ENCODE results near the gene ADGRB3. TPM values are rescaled to one million over a fixed set of nuclear protein-coding genes. Genes with fewer than 3 reads are reported as not detected.

ADGRB3 gene
- polyA plus RNA-seq, 1 of the 3 experiments (the other 2 are of a cell fraction), result 0.12 TPM

- Histone ChIP-seq H3K9me2 (no peaks in the 10 kb centered on the region), H3K4me2 (no peak overlapping the region), H3K9ac (no peak overlapping the region), H3F3A (replicated peaks; ENCODE audit: insufficient read depth) (no peaks in the 10 kb centered on the region), H3K9me3 (no peaks in the 10 kb centered on the region), H3K4me1 (ENCODE audit: control insufficient read depth in 1 of 2, insufficient read depth in 2 of 2, low read depth in 1 of 2, low read length in 1 of 2) (no peaks in the 10 kb centered on the region), H4K20me1 (ENCODE audit: insufficient read depth) (no peaks in the 10 kb centered on the region), H3K27ac (ENCODE audit: low read depth in 2 of 2, low read length in 1 of 2) (no peak overlapping the region), H3K36me3 (replicated peaks in 1 of 2; ENCODE audit: control insufficient read depth in 1 of 2, insufficient read depth in 2 of 2, low read length in 1 of 2) (no peaks in the 10 kb centered on the region), H3K4me3 (ENCODE audit: low read depth in 2 of 2, low read length in 1 of 2) (no peak overlapping the region), H2AFZ (ENCODE audit: low read depth) (no peak overlapping the region; the same call in 1 of the 2 replicates), H3K79me2 (ENCODE audit: insufficient read depth) (no peaks in the 10 kb centered on the region), H3K27me3 (ENCODE audit: insufficient read depth) (no peaks in the 10 kb centered on the region)
- DNase-seq, result no peak
- WGBS (ENCODE audit: low lambda C conversion rate), result 90% methylated on average over 1 of the region's 1 CpG
- ChIA-PET CTCF (interaction anchor here (0.8 to 0.9 kb wide), 2 partner anchors 14 to 69 kb away, joined by 3 read pairs; no protein-coding TSS in a partner anchor), POLR2A (no interaction called here)
- TF ChIP-seq, protein P1, sequence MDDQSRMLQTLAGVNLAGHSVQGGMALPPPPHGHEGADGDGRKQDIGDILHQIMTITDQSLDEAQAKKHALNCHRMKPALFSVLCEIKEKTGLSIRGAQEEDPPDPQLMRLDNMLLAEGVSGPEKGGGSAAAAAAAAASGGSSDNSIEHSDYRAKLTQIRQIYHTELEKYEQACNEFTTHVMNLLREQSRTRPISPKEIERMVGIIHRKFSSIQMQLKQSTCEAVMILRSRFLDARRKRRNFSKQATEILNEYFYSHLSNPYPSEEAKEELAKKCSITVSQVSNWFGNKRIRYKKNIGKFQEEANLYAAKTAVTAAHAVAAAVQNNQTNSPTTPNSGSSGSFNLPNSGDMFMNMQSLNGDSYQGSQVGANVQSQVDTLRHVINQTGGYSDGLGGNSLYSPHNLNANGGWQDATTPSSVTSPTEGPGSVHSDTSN (IDR thresholded peaks at IDR 0.05), result no peak
- TF ChIP-seq RAD21 (IDR thresholded peaks at IDR 0.05; ENCODE audit: low read length), result no peak
- no peak for TF ChIP-seq NRF1 (IDR thresholded peaks at IDR 0.05; ENCODE audit: low read depth, low read length)
- no peak for TF ChIP-seq EP300 (IDR thresholded peaks at IDR 0.05; ENCODE audit: borderline replicate concordance in 1 of 2, low read depth in 1 of 2, low read length in 1 of 2)
- TF ChIP-seq RXRA (IDR thresholded peaks at IDR 0.05; ENCODE audit: borderline replicate concordance, low read depth), result no peak
- no peak for TF ChIP-seq ZBTB33 (IDR thresholded peaks at IDR 0.05; ENCODE audit: borderline replicate concordance, low read depth)
- TF ChIP-seq ELF1 (IDR thresholded peaks at IDR 0.05), result no peak
- TF ChIP-seq TAF1 (IDR thresholded peaks at IDR 0.05; ENCODE audit: borderline replicate concordance, low read depth, low read length), result no peak
- TF ChIP-seq FOSL2 (IDR thresholded peaks at IDR 0.05; ENCODE audit: borderline replicate concordance, low read depth), result no peak
- no peak for TF ChIP-seq SIN3A (IDR thresholded peaks at IDR 0.05; ENCODE audit: borderline replicate concordance, low read depth, low read length)
- TF ChIP-seq, protein P2, sequence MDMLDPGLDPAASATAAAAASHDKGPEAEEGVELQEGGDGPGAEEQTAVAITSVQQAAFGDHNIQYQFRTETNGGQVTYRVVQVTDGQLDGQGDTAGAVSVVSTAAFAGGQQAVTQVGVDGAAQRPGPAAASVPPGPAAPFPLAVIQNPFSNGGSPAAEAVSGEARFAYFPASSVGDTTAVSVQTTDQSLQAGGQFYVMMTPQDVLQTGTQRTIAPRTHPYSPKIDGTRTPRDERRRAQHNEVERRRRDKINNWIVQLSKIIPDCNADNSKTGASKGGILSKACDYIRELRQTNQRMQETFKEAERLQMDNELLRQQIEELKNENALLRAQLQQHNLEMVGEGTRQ (IDR thresholded peaks at IDR 0.05; ENCODE audit: borderline replicate concordance, low read depth, low read length), result no peak
- TF ChIP-seq TEAD4 (IDR thresholded peaks at IDR 0.05; ENCODE audit: borderline replicate concordance, insufficient read depth), result no peak
- no peak for TF ChIP-seq EZH2phosphoT487 (IDR thresholded peaks at IDR 0.05; ENCODE audit: borderline replicate concordance, low read depth)
- TF ChIP-seq IRF3 (IDR thresholded peaks at IDR 0.05; ENCODE audit: low read depth, low read length), result no peak
- no peak for TF ChIP-seq RFX5 (IDR thresholded peaks at IDR 0.05; ENCODE audit: low read length)
Measured at GRCh38 chr6:69096681-69097080, 461.6 kb downstream of the ADGRB3 start.
